Activated CD8-positive, alpha-beta memory T cell treated with anti-CD3 and anti-CD28 coated beads for 1 hour (primary cell): ENCODE data around the gene USP6NL.
"Not testable (repeated sequence)": the region's sequence is repeated elsewhere in the genome, so short reads cannot be mapped to it uniquely, and the experiment has no call there.

Source experiments
- DNase-seq, 2 donors: peaks; one replicate each; pipeline ENCODE4 v3.0.0-alpha.2; 2020; ENCODE audit warnings: low read depth in 1 of 2; ENCODE audit errors: extremely low read depth in 1 of 2

Gene USP6NL

DNA sequence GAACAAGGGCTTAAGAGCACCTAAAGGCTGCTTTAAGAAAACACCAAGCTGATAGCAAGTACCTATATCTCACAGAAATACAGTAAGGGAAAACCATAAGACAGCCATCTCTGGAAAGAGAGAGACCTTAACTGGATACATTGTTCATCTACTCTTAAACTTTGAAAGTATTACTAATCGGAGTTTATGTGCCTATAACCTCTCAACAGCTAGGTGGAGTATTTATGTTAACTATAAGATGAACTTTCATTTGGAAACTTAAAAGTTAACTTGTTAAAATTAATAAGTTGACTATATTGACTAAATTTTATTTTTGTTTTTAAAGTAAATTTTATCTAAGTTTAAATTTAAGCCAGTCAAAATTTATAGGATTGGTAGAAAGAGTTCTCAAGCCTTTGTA is 90.6 kb downstream of the USP6NL start:
- no peak for DNase-seq

DNA sequence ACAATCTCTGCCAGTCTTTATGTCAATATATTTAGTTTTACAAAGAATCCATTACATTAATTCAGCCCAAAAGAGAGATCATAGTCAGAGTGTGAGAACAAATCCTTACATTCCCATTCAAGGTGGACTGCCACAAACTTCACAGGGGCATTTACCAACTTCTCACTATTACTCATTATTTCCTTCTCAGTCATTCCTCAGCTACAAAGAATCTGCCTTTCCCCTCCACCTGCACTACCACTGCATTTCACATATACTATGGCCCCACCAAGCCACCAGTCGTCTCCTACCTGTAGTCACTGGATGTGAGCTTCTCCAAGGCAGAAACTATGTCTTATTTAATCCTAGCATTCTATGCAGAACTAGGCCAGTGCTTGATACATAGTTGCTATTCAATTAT is 94.3 kb downstream of the USP6NL start:
- no peak for DNase-seq

GRCh38 chr10:11516431-11516746 is 95.1 kb downstream of the USP6NL start:
- no peak for DNase-seq

DNA sequence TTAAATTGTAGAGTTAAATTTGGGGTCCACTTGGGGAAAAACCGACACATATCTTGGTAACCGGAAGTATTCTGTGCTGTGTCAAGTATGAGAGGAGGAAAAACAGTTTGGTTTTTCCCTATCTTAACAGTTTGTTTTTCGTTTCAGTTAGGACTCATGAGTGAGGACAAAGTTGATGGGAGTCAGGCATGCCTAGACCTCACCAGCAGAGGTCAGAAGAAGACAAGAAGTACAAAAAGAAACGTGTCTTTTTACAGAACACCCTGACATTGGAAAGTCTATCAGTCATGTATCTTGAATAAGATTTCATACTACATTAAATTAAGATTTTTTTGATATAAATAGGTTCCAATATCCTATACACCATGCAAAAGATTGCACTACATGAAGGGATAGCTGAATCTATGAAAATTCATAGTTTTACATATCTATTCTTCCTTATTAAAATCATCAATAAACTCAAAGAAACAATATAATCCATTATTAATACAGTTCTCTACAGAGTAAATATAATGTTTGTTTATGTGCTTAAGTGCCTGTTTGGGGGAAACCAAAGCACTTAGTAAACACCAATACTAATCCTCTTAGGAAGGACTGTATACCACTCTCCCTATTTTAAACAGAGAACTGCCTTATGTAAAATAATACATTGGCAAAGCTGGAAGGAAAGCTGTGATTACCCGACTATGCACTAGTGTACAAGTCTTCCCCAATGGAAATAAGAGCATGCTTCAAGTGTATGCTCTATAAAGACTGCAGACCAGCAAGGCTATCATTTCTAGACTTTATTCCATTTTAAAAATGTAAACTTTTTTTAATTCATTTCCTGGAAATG is 95.6 kb downstream of the USP6NL start:
- DNase-seq: peak in 1 of 2 donors; percentile 3

- DNase-seq: no peak
These were observed 97.7 kb downstream of the USP6NL start for GRCh38 chr10:11513727-11514126.

DNA sequence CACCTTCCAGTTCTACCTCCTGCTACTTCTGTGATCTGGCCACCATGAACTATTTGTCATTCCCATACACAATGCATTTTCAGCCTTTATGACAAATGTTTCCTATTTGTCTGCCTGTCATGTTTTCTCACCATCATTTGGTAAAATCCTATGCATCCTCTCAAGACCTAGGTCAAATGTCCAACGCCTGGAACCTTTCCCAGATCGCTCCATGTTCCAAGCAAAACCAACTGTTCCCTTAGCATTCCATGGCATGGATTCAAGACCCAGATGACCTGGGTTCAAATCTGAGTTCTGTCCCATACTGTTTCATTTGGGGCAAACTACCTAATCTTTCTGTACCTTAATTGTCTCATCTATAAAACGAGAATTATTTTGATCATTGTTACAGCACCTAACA is 98.9 kb downstream of the USP6NL start:
- DNase-seq: no peak

DNA sequence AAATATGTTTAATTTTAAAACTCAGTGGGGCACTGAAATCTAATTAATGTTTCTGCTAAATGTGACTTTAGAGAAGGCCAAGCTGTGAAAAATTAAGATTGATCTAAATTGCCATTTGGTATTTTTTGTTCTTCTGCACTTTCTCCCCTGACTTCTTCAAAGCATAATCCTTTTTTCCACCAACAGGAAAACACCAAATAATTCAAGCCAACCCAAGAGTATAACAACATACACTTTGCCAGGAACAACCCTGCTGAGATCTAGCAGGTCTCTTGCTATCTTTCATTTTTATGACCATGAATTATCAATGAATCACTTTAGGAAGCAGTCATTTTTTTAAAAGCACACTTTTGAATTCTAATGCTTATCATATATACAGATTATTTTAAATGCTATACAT is 100.1 kb downstream of the USP6NL start:
- no peak for DNase-seq

- DNase-seq: no peak
These were observed 100.7 kb downstream of the USP6NL start for GRCh38 chr10:11510736-11511135.

DNA sequence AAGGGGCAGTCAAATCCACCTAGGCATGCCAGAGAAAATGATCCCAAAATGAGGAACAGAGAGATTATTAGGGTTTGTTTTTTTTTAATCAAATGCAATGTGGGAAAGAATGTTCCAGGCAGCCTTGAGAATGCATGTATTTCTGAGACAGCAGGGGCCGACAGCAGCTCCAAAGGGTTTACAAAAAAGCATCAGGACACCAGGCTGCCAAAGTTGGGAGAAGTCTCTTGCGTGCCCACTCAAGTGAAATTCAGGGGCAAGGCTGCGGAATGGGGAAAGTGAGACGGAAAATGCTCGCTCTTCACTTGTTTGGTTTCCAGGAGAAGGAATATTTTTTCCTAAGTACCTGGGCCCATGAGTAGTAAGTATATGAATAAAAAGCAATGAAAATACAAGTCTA is 101.2 kb downstream of the USP6NL start:
- DNase-seq: no peak

DNA sequence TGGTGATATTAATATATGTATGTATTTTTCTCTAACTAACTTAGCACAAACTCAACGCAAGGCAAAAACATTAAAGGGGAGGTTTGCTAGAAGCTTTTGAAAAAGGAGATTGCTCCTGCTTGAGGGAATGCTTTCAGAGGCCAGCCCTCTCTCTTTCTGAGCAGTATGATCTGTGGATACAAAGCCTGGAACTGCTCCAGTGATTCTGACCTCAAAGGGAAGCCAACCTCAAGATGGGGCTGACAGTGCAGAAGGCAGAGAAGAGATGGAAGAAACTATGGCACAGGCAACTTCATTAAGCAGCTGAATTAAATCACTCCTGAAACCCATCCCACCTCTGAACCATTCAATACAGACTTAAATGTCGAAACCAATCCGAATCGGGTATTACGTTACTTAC is 102.4 kb downstream of the USP6NL start:
- no peak for DNase-seq

GRCh38 chr10:11506247-11506789 is 105.1 kb downstream of the USP6NL start:
- DNase-seq: no peak

GRCh38 chr10:11505639-11506038 is 105.8 kb downstream of the USP6NL start:
- DNase-seq: no peak

- no peak for DNase-seq
These were observed 106.7 kb downstream of the USP6NL start for GRCh38 chr10:11504566-11505285.

DNA sequence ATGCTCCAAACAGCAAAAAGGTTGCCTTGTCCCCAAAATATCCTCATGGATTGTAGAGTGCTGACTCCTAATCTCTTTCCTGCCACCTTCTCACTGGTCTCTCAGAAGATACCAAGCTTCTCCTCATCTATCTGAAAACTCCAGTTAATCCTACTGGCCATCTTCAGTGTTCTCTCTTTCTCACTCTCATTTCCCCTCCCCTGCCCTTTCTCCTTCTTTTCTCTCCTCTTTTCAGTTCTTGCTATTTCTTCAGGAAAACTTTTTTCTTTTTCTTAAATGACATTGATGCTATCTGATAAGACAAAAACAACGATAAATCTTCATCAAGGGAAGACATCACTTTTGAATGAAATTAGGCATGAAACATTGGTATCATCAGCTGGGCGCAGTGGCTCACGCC is 109.8 kb downstream of the USP6NL start:
- DNase-seq: no peak

- no peak for DNase-seq
These were observed 111.9 kb downstream of the USP6NL start for GRCh38 chr10:11499425-11500071.

GRCh38 chr10:11498399-11498798 is 113.1 kb downstream of the USP6NL start:
- no peak for DNase-seq

DNA sequence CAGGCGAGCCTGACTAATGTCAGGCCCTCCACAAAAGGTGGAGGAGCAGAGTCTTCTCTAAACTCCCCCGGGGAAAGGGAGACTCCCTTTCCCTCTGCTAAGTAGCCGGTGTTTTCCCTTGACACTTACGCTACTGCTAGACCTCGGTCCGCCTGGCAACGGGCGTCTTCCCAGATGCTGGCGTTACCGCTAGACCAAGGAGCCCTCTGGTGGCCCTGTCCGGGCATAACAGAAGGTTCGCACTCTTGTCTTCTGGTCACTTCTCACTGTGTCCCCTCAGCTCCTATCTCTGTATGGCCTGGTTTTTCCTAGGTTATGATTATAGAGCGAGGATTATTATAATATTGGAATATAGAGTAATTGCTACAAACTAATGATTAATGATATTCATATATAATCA is 116.5 kb downstream of the USP6NL start:
- DNase-seq: not testable (repeated sequence)

DNA sequence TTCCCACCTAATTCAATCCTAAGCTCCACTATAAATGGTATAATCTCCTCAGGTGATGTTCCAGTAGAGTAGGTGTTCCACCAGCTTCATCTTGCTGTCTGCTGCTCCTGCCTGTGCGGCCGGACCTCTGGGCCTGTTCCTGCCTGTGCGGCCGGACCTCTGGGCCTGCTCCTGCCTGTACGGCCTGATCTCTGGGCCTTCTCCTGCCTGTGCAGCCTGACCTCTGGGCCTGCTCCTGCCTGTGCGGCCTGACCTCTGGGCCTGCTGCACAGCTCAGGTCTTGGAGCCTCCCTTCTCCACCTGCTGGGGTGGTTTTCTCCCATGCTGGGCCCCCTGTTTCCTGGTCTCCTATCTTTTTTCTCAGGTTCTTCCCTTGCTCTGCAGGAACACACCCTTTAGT is 117.8 kb downstream of the USP6NL start:
- DNase-seq: no peak

GRCh38 chr10:11491087-11491486 is 120.4 kb downstream of the USP6NL start:
- no peak for DNase-seq

GRCh38 chr10:11489591-11489990 is 121.9 kb downstream of the USP6NL start:
- DNase-seq: no peak

- no peak for DNase-seq
These were observed 123.3 kb downstream of the USP6NL start for GRCh38 chr10:11488126-11488525.
